GM21619 (cell line): ENCODE data around the gene HOXB7.

Experiments used
- ATAC-seq: cut with Tn5 transposase; IDR thresholded peaks from one replicate; pipeline ENCODE4 v1.9.1; 2021; ENCODE audit not compliant: unreplicated experiment

HOXB7 gene

GRCh38 chr17:48637323-48638260 lies 26.8 kb upstream of the HOXB7 start:
- ATAC-seq, result no peak

GRCh38 chr17:48636177-48637018 lies 25.6 kb upstream of the HOXB7 start:
- ATAC-seq, result no peak

GRCh38 chr17:48634493-48635208 lies 23.8 kb upstream of the HOXB7 start:
- no peak for ATAC-seq

- no peak for ATAC-seq
Observed at GRCh38 chr17:48633266-48633677, 22.5 kb upstream of the HOXB7 start.

- ATAC-seq, result no peak
Observed at GRCh38 chr17:48632579-48633265, 21.9 kb upstream of the HOXB7 start.

GRCh38 chr17:48631693-48632578 lies 21.1 kb upstream of the HOXB7 start:
- ATAC-seq, result no peak

GRCh38 chr17:48630925-48631692 lies 20.3 kb upstream of the HOXB7 start:
- no peak for ATAC-seq

GRCh38 chr17:48630009-48630924 lies 19.4 kb upstream of the HOXB7 start:
- ATAC-seq, result no peak

GRCh38 chr17:48629411-48629759 lies 18.6 kb upstream of the HOXB7 start:
- no peak for ATAC-seq

GRCh38 chr17:48628649-48629410 lies 18.0 kb upstream of the HOXB7 start:
- no peak for ATAC-seq

- no peak for ATAC-seq
Observed at GRCh38 chr17:48627623-48628521, 17.1 kb upstream of the HOXB7 start.

GRCh38 chr17:48627118-48627597 lies 16.3 kb upstream of the HOXB7 start:
- no peak for ATAC-seq

GRCh38 chr17:48626245-48627117 lies 15.7 kb upstream of the HOXB7 start, which contains the start of gene HOXB9:
HOXB9 (minus strand) TSS chr17:48626358; CDS start chr17:48626269, 89 bp downstream.
- no peak for ATAC-seq

GRCh38 chr17:48625495-48626244 lies 14.9 kb upstream of the HOXB7 start:
- no peak for ATAC-seq
